Esophagus squamous epithelium (tissue), 4 donors: ENCODE measurements around the gene GINS2.

Source experiments
- CTCF ChIP-seq, 6 experiments: fragments of 450-650 bp in 4 of 6; fragments of 200-600 bp in 2 of 6; sonication (generic) in 2 of 6; IDR thresholded peaks; one replicate each; pipeline ENCODE4 v1.5.1; 2016 to 2019; ENCODE audit warnings: antibody characterized with exemption in 6 of 6, mild to moderate bottlenecking in 4 of 6, moderate library complexity in 4 of 6
- POLR2A ChIP-seq, 4 donors: fragments of 450-650 bp; IDR thresholded peaks; one replicate each; pipeline ENCODE4 v1.6.1; 2017; ENCODE audit warnings: antibody characterized with exemption in 4 of 4, mild to moderate bottlenecking in 4 of 4, moderate library complexity in 3 of 4

DNA sequence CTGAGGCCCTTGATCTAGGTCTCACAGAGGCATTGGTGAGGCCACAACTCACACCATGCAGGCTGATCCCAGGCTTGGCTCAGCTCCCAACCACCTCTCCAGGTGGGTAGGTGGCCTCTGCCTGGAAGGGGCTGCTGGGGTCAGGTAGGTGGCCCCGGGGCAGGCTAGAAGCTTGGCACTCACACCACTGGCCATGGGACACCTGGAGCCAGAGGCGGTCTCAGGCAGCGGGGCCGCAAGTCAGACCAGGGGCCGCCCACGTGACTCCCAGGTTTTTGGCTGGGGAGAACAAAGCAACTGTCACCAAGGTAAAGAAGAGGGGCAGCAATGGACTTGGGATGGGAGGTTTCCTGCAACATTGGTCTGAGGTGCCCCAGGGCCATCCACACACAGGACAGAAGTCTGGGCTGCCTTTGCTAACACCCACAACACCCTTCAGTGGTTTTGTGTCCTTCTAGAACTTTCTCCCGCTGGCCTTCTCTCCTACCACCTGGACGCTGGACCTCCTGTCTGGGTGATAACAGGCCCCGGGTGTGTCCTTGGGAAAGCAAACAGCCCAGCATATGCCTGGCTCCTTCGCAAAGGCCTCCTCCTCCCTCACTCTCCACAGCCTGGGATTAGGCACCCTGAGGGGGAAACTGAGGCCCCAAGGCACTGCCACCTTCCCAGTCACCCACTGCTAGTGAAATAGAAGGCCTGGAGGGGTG, 45.7 kb upstream of the GINS2 start:
- TF ChIP-seq POLR2A (IDR thresholded peaks at IDR 0.05) (no peak), CTCF (IDR thresholded peaks at IDR 0.05) (no peak)
